ENCODE data around the gene MYH7.
"Not testable (repeated sequence)": the region's sequence is repeated elsewhere in the genome, so short reads cannot be mapped to it uniquely, and the experiment has no call there.

MYH7 gene

DNA sequence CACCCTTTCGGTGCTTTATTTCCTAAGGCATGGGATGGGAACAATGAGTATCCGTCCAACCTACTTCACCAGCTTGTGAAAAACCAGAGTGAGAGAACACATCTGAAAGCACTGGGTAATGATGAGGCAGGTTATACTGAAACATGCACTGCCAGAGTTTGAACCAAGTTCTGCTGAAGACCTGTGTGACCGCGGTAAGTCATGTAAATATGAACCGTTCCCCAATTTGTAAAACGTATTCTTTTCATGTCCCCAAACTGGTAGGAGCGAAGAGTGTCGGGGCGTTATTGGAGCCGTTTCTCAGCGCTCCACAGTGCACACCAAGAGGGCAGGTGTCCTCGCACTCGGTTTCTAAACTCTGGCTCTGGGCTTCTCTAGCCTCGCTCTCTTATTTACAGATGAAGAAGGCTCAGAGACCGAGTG is 33.3 kb upstream of the MYH7 start:
- Histone ChIP-seq H3K27me3 (replicated peaks; ENCODE audit: control insufficient read depth, insufficient read depth, low read length, poor library complexity, severe bottlenecking) (no peaks in the 10 kb centered on the region), H3K4me3 (ENCODE audit: insufficient read depth, low read depth, low read length, poor library complexity, severe bottlenecking) (peak overlapping the region; percentile 37), H3K36me3 (ENCODE audit: control insufficient read depth, insufficient read depth, low read length) (peaks cover 28% of the 10 kb centered on the region), H3K27ac (ENCODE audit: insufficient read depth, low read length, poor library complexity, severe bottlenecking) (peak overlapping the region; percentile 50), H3K4me1 (ENCODE audit: control insufficient read depth, insufficient read depth, low read length, poor library complexity, severe bottlenecking) (peaks cover 7% of the 10 kb centered on the region), H3K9me3 (ENCODE audit: control insufficient read depth, low read length) (no peaks in the 10 kb centered on the region)
- DNase-seq, result no peak

DNA sequence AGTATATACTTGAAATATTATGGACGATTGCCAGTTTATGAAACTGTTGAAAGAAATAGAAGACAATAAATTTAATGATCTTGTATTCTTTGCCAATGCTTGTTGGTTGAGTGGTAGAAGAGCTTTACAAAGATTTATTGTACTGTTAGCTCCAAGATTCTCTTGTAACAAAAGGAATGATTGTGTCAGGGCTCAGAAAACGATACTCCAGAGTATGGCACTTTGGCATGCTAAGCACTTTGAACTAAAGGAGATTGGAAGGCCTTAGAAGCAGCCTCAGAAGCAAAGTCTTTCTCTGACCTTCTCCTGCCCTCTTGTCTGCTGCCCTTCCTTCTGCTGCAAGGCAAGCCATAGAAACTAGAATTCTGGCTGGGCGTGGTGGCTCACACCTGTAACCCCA is 29.8 kb upstream of the MYH7 start:
- no peak overlapping the region for H3K4me3 ChIP-seq (ENCODE audit: insufficient read depth, low read depth, low read length, poor library complexity, severe bottlenecking)
- H3K36me3 ChIP-seq (ENCODE audit: control insufficient read depth, insufficient read depth, low read length), result no peaks in the 10 kb centered on the region
- H3K4me1 ChIP-seq (ENCODE audit: control insufficient read depth, insufficient read depth, low read length, poor library complexity, severe bottlenecking), result peaks cover 6% of the 10 kb centered on the region
- DNase-seq, result no peak
- no peak overlapping the region for H3K27ac ChIP-seq (ENCODE audit: insufficient read depth, low read length, poor library complexity, severe bottlenecking)
- no peaks in the 10 kb centered on the region for H3K9me3 ChIP-seq (ENCODE audit: control insufficient read depth, low read length)
- H3K27me3 ChIP-seq (replicated peaks; ENCODE audit: control insufficient read depth, insufficient read depth, low read length, poor library complexity, severe bottlenecking), result no peaks in the 10 kb centered on the region

DNA sequence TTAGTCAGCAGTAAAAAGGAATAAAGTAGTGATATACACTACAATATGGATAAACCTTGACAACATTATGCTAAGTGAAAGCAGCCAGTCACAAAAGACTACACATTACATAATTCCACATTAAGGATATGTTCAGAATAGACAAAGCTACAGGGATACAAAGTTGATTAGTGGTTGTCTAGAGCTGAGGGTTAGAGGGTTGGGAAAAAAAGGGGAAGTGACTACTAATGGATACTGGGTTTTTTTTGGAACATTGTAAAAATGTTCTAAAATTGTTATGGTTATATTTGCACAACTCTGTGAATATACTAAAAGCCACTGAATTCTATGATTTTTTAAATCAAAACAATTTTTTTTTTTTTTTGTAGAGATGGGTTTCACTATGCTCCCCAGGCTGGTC is 29.2 kb upstream of the MYH7 start:
- DNase-seq, result no peak
- peaks cover under 1% of the 10 kb centered on the region for H3K4me1 ChIP-seq (ENCODE audit: control insufficient read depth, insufficient read depth, low read length, poor library complexity, severe bottlenecking)
- H3K36me3 ChIP-seq (ENCODE audit: control insufficient read depth, insufficient read depth, low read length), result no peaks in the 10 kb centered on the region
- H3K27me3 ChIP-seq (replicated peaks; ENCODE audit: control insufficient read depth, insufficient read depth, low read length, poor library complexity, severe bottlenecking), result no peaks in the 10 kb centered on the region
- H3K9me3 ChIP-seq (ENCODE audit: control insufficient read depth, low read length), result no peaks in the 10 kb centered on the region
- no peak overlapping the region for H3K4me3 ChIP-seq (ENCODE audit: insufficient read depth, low read depth, low read length, poor library complexity, severe bottlenecking)
- H3K27ac ChIP-seq (ENCODE audit: insufficient read depth, low read length, poor library complexity, severe bottlenecking), result no peak overlapping the region

DNA sequence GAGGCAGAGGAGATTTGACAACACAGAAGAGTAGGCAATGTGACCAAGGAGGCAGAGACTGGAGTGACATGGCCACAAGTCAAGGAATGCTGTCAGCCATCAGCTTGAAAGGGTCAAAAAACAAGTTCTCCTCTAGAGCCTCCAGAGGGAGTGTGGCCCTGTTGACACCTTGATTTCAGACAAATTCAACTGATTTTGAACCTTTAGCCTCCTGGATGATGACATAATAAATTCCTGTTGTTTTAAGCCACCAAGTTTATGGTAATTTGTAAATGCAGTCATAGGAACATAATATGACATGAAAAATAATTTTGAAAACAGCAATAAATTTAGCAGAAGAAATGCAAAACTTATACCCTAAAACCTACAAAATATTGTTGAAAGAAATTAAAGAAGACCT is 25.5 kb upstream of the MYH7 start:
- Histone ChIP-seq H3K4me1 (ENCODE audit: control insufficient read depth, insufficient read depth, low read length, poor library complexity, severe bottlenecking) (no peaks in the 10 kb centered on the region), H3K4me3 (ENCODE audit: insufficient read depth, low read depth, low read length, poor library complexity, severe bottlenecking) (no peak overlapping the region), H3K27ac (ENCODE audit: insufficient read depth, low read length, poor library complexity, severe bottlenecking) (no peak overlapping the region), H3K9me3 (ENCODE audit: control insufficient read depth, low read length) (no peaks in the 10 kb centered on the region), H3K27me3 (replicated peaks; ENCODE audit: control insufficient read depth, insufficient read depth, low read length, poor library complexity, severe bottlenecking) (no peaks in the 10 kb centered on the region), H3K36me3 (ENCODE audit: control insufficient read depth, insufficient read depth, low read length) (no peaks in the 10 kb centered on the region)
- DNase-seq, result no peak

DNA sequence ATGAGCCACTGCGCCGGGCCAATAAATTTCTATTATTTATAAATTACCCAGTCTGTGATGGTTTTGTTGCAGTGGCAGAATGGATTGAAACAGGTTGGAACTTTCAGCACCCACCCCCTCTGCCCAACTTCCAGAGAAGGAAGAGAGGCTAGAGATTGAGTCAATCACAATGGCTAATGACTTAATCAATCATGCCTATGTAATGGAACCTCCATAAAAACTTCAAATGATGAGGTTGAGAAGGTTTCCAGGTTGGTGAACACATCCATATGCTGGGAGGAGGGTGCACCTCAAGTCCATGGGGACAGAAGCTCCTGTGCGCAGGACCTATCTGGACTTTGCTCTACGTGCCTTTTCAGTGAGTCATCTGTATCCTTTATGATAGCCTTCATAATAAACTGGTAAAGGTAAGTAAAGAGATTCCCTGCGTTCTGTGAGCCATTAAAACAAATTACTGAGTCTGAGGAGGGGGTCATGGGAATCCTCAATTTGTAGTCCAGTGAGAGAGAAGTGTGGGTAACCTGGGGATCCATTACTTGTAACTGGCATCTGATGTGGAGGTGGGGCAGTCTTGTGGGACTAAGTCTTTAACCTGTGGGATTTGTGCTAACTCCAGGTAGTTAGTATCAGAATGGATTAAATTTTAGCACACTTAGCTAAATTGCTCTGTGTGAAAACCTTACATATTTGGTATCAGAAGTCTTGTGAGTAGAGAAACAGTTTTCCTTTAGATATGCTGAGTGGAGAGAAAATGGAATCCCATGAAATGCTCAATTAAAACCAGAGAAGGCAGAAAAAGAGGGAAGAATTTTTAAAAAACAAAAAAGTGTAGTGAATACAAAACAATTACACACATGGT is 22.4 kb upstream of the MYH7 start:
- H3K4me3 ChIP-seq (ENCODE audit: insufficient read depth, low read depth, low read length, poor library complexity, severe bottlenecking), result no peak overlapping the region
- H3K4me1 ChIP-seq (ENCODE audit: control insufficient read depth, insufficient read depth, low read length, poor library complexity, severe bottlenecking), result no peaks in the 10 kb centered on the region
- H3K27ac ChIP-seq (ENCODE audit: insufficient read depth, low read length, poor library complexity, severe bottlenecking), result no peak overlapping the region
- H3K27me3 ChIP-seq (replicated peaks; ENCODE audit: control insufficient read depth, insufficient read depth, low read length, poor library complexity, severe bottlenecking), result no peaks in the 10 kb centered on the region
- no peak for DNase-seq
- no peaks in the 10 kb centered on the region for H3K36me3 ChIP-seq (ENCODE audit: control insufficient read depth, insufficient read depth, low read length)
- H3K9me3 ChIP-seq (ENCODE audit: control insufficient read depth, low read length), result no peaks in the 10 kb centered on the region

DNA sequence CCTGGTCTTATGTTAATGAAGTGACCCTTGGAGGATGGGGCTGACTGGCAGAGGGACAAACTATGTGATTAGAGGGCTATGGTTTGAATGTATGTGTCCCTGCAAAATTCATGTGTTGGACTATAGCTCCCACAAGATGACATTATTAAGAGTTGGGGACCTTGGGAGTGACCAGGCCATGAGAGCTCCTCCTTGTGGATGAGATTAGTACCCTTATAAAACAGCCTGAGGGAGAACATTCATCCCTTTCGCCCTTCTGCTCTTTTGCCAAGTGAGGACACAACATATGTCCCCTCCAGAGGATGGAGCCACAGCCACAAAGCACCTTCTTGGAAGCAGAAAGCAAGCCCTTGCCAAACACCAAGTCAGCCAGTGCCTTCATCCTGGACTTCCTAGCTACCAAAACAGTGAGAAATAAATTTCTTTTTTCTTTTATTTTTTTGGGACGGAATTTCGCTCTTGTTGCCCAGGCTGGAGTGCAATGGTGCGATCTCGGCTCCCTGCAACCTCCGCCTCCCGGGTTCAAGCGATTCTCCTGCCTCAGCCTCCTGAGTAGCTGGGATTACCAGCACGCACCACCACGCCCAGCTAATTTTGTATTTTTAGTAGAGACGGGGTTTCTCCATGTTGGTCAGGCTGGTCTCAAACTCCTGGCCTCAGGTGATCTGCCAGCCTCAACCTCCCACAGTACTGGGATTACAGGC is 21.6 kb upstream of the MYH7 start:
- H3K4me1 ChIP-seq (ENCODE audit: control insufficient read depth, insufficient read depth, low read length, poor library complexity, severe bottlenecking); H3K9me3 ChIP-seq (ENCODE audit: control insufficient read depth, low read length); H3K36me3 ChIP-seq (ENCODE audit: control insufficient read depth, insufficient read depth, low read length); H3K27ac ChIP-seq (ENCODE audit: insufficient read depth, low read length, poor library complexity, severe bottlenecking); DNase-seq; H3K4me3 ChIP-seq (ENCODE audit: insufficient read depth, low read depth, low read length, poor library complexity, severe bottlenecking); H3K27me3 ChIP-seq (replicated peaks; ENCODE audit: control insufficient read depth, insufficient read depth, low read length, poor library complexity, severe bottlenecking): not testable (repeated sequence)

DNA sequence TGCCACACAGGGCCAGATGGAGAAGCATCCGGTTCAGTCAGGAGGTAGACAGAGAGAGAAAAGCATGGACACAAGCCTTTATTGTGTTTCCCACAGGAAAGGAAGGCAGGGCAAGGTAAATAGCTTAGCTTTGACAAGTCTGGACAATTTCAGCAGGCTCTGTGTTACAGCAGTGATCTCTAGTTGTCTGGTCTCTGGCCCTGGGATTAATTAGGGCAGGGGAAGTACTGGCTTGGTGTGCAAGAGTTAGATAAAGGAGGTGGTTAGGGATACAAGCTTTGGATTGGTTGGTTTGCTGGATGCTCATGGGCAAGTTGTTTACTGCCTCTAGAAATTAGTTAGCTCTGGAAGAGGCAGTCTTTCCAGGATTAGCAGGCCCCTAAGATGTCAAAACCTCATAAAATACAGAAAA is 19.0 kb upstream of the MYH7 start:
- H3K4me3 ChIP-seq (ENCODE audit: insufficient read depth, low read depth, low read length, poor library complexity, severe bottlenecking), result no peak overlapping the region
- no peak overlapping the region for H3K27ac ChIP-seq (ENCODE audit: insufficient read depth, low read length, poor library complexity, severe bottlenecking)
- no peak for DNase-seq
- no peaks in the 10 kb centered on the region for H3K4me1 ChIP-seq (ENCODE audit: control insufficient read depth, insufficient read depth, low read length, poor library complexity, severe bottlenecking)
- H3K36me3 ChIP-seq (ENCODE audit: control insufficient read depth, insufficient read depth, low read length), result no peaks in the 10 kb centered on the region
- H3K27me3 ChIP-seq (replicated peaks; ENCODE audit: control insufficient read depth, insufficient read depth, low read length, poor library complexity, severe bottlenecking), result peaks cover 6% of the 10 kb centered on the region
- no peaks in the 10 kb centered on the region for H3K9me3 ChIP-seq (ENCODE audit: control insufficient read depth, low read length)

DNA sequence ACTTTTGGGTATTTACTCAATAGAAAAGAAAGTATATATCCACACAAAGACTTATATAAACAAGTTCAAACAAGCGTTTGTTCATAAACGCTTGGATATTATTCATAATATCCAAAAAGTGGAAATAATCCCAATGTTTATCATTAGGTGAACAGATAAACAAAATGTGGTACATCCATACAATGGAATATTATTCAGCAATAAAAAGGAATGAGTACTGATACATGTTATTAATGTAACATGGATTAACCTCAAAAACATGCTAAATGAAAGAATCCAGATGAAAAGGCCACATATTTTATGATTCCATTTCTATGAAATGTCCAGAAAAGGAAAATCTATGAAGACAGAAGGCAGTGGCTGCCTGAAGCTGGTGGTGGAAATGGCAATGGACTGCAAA is 16.8 kb upstream of the MYH7 start:
- Histone ChIP-seq H3K27ac (ENCODE audit: insufficient read depth, low read length, poor library complexity, severe bottlenecking) (no peak overlapping the region), H3K4me1 (ENCODE audit: control insufficient read depth, insufficient read depth, low read length, poor library complexity, severe bottlenecking) (no peaks in the 10 kb centered on the region), H3K27me3 (replicated peaks; ENCODE audit: control insufficient read depth, insufficient read depth, low read length, poor library complexity, severe bottlenecking) (peaks cover 6% of the 10 kb centered on the region), H3K9me3 (ENCODE audit: control insufficient read depth, low read length) (no peaks in the 10 kb centered on the region), H3K4me3 (ENCODE audit: insufficient read depth, low read depth, low read length, poor library complexity, severe bottlenecking) (no peak overlapping the region), H3K36me3 (ENCODE audit: control insufficient read depth, insufficient read depth, low read length) (no peaks in the 10 kb centered on the region)
- no peak for DNase-seq

DNA sequence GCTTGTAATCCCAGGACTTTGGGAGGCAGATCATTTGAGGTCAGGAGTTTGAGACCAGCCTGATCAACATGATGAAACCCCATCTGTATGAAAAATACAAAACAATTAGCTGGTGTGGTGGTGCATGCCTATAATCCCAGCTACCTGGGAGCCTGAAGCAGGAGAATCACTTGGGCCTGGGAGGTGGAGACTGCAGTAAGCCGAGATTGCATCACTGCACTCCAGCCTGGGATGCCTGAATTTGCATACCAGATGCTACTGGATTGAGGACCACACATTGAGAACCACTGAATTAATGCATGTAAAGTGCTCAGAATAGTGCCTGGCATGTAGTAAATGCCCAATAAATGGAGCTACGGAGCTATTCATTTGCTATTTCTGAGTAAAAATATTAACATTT is 14.9 kb upstream of the MYH7 start:
- H3K9me3 ChIP-seq (ENCODE audit: control insufficient read depth, low read length), result no peaks in the 10 kb centered on the region
- no peak overlapping the region for H3K4me3 ChIP-seq (ENCODE audit: insufficient read depth, low read depth, low read length, poor library complexity, severe bottlenecking)
- H3K27ac ChIP-seq (ENCODE audit: insufficient read depth, low read length, poor library complexity, severe bottlenecking), result no peak overlapping the region
- no peaks in the 10 kb centered on the region for H3K4me1 ChIP-seq (ENCODE audit: control insufficient read depth, insufficient read depth, low read length, poor library complexity, severe bottlenecking)
- DNase-seq, result no peak
- no peaks in the 10 kb centered on the region for H3K36me3 ChIP-seq (ENCODE audit: control insufficient read depth, insufficient read depth, low read length)
- H3K27me3 ChIP-seq (replicated peaks; ENCODE audit: control insufficient read depth, insufficient read depth, low read length, poor library complexity, severe bottlenecking), result peaks cover 6% of the 10 kb centered on the region

DNA sequence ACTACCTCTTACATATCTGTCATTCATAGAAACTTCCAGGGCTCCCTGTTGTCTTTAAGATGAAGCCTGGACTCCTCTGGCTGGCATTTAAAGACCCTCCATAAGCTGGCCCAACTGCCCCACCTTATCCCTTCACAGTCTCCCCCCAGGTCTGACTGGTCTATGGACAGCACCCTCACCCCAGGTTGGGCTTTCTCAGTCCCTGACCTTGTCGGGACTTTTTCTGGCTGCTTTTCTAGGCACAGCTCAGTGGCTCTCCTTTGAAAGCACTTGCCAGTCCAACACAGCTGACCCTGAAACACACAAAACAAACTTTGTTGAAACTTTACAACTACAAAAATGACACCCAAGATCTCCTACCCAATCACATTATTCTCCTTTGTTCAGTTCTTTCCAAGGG is 13.9 kb upstream of the MYH7 start:
- H3K4me1 ChIP-seq (ENCODE audit: control insufficient read depth, insufficient read depth, low read length, poor library complexity, severe bottlenecking), result no peaks in the 10 kb centered on the region
- no peaks in the 10 kb centered on the region for H3K9me3 ChIP-seq (ENCODE audit: control insufficient read depth, low read length)
- no peaks in the 10 kb centered on the region for H3K36me3 ChIP-seq (ENCODE audit: control insufficient read depth, insufficient read depth, low read length)
- no peak overlapping the region for H3K27ac ChIP-seq (ENCODE audit: insufficient read depth, low read length, poor library complexity, severe bottlenecking)
- no peak overlapping the region for H3K4me3 ChIP-seq (ENCODE audit: insufficient read depth, low read depth, low read length, poor library complexity, severe bottlenecking)
- H3K27me3 ChIP-seq (replicated peaks; ENCODE audit: control insufficient read depth, insufficient read depth, low read length, poor library complexity, severe bottlenecking), result peaks cover 6% of the 10 kb centered on the region
- no peak for DNase-seq

Data from effector memory CD4-positive, alpha-beta T cell (primary cell).